ENCODE data around the gene FAM227B.

DNA sequence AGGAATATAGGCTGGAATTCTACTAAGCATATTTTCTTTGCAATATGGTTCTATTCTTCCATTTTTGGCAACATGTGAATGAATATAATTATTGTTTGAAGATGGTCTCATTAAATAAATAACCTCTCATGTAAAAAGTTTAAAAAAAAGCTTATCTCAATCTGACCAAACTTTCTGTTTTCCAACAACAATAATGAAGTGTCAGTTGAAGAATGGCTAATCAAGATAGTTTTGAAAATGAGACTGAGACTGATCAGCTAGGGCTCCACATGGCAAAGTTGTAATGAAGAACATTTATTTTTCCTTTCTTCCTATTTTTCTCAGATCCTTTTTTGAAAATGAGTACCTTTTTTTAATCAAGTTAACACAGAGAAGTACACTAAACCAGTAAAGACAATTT, 333.1 kb downstream of the FAM227B start:
- no peak for TF ChIP-seq CTCF (IDR thresholded peaks at IDR 0.05)
- no peak for TF ChIP-seq POLR2A (IDR thresholded peaks at IDR 0.05)

Measured in testis (tissue), 2 donors.